HepG2 (cell line): ENCODE measurements around the gene SH2D6. TPM values are rescaled to one million over a fixed set of nuclear protein-coding genes. Genes with fewer than 3 reads are reported as not detected.

Experiments used
- BCLAF1 ChIP-seq: fragments of 450-650 bp; IDR thresholded peaks from 2 replicates; pipeline ENCODE4 v1.6.1; 2017; ENCODE audit warnings: mild to moderate bottlenecking
- CTCF ChIP-seq: sonication (generic); formaldehyde crosslinking; IDR thresholded peaks from 2 replicates; pipeline ENCODE4 v1.5.0; 2020; ENCODE audit warnings: mild to moderate bottlenecking, missing genetic modification reagents, moderate library complexity
- FOXP4 ChIP-seq: sonication (generic); formaldehyde crosslinking; IDR thresholded peaks from 2 replicates; pipeline ENCODE4 v1.4.0; 2020; ENCODE audit warnings: missing genetic modification reagents
- KDM2A ChIP-seq: sonication (generic); formaldehyde crosslinking; IDR thresholded peaks from 2 replicates; pipeline ENCODE4 v1.4.0; 2020; ENCODE audit warnings: low read depth, missing genetic modification reagents, borderline replicate concordance
- MAF1 ChIP-seq: sonication (generic); formaldehyde crosslinking; IDR thresholded peaks from 2 replicates; pipeline ENCODE4 v1.5.0; 2020; ENCODE audit warnings: missing genetic modification reagents, borderline replicate concordance
- NFAT5 ChIP-seq: sonication (generic); formaldehyde crosslinking; IDR thresholded peaks from 2 replicates; pipeline ENCODE4 v1.4.0; 2020; ENCODE audit warnings: missing genetic modification reagents
- NFKB2 ChIP-seq: sonication (generic); formaldehyde crosslinking; IDR thresholded peaks from 2 replicates; pipeline ENCODE4 v1.4.0; 2020; ENCODE audit warnings: missing genetic modification reagents, borderline replicate concordance
- PHF5A ChIP-seq: IDR thresholded peaks from one replicate; pipeline ENCODE4 v1.6.1; 2018; ENCODE audit warnings: low read depth, missing genetic modification reagents; ENCODE audit not compliant: unreplicated experiment
- ZFYVE20 ChIP-seq: sonication (generic); formaldehyde crosslinking; IDR thresholded peaks from 2 replicates; pipeline ENCODE4 v1.8.0; 2023; ENCODE audit warnings: low read depth, mild to moderate bottlenecking, moderate library complexity, missing genetic modification reagents, borderline replicate concordance
- ZNF574 ChIP-seq: sonication (generic); formaldehyde crosslinking; IDR thresholded peaks from 2 replicates; pipeline ENCODE4 v1.4.0; 2020; ENCODE audit warnings: missing genetic modification reagents
- ZNF746 ChIP-seq: sonication (generic); formaldehyde crosslinking; IDR thresholded peaks from 2 replicates; pipeline ENCODE4 v1.8.0; 2022; ENCODE audit warnings: mild to moderate bottlenecking, missing genetic modification reagents
- polyA plus RNA-seq, 8 experiments: library from polyadenylated mRNA; depleted of rRNA in 3 of 8; stranded (reverse) in 7 of 8; unstranded in 1 of 8; fragments of >200 nt; fragmentation: Illumina TruSeq in 4 of 8; extraction: Trizol in 4 of 8; gene quantifications; 2 replicates each; pipeline versions ENCODE4 v1.2.1 to v1.2.3, GENCODE V29; 2011 to 2016; ENCODE audit warnings: low read depth in 4 of 8, missing spikeins in 1 of 8, mixed read lengths in 1 of 8; ENCODE audit not compliant: insufficient read depth in 1 of 8
- total RNA-seq, 5 experiments: library from RNA; depleted of rRNA; stranded (reverse); fragments of >200 nt; fragmentation: Illumina TruSeq; extraction: Trizol; gene quantifications; 2 replicates each; pipeline ENCODE4 v1.2.3, GENCODE V29; 2016; ENCODE audit warnings: low read depth in 1 of 5

The SH2D6 gene
- total and polyA plus RNA-seq, 2 of the 13 experiments (the other 11 are each of a cell fraction or from before 2014, with no cell fraction given): 0.11 to 0.26 TPM

GRCh38 chr2:85390941-85391669 lies 27.4 kb upstream of the SH2D6 start (continued):
- TF ChIP-seq BCLAF1 (no peak), KDM2A (peak; percentile 63; the same call in 1 of the 2 replicates), NFKB2 (CRISPR knock-in tag) (peak; percentile 54; the same call in 1 of the 2 replicates), FOXP4 (peak; percentile 39; the same call in 1 of the 2 replicates), MAF1 (CRISPR knock-in tag) (no peak), PHF5A (CRISPR knock-in tag) (no peak), ZNF574 (CRISPR knock-in tag) (peak; percentile 49; the same call in 1 of the 2 replicates), ZNF746 (CRISPR knock-in tag) (no peak), ZFYVE20 (CRISPR knock-in tag) (no peak), NFAT5 (CRISPR knock-in tag) (no peak), CTCF (CRISPR knock-in tag) (peak; percentile 98)
